HG02938 (cell line): Measurements from ENCODE around the gene KIAA1210.

Source experiments
- ATAC-seq: cut with Tn5 transposase; IDR thresholded peaks from one replicate; pipeline ENCODE4 v1.9.1; 2021; ENCODE audit warnings: mild to moderate bottlenecking, moderate library complexity; ENCODE audit not compliant: unreplicated experiment

Gene KIAA1210

GRCh38 chrX:119093991-119094735 is 33.4 kb downstream of the KIAA1210 start:
- no peak for ATAC-seq

GRCh38 chrX:119090627-119091026 is 37.0 kb downstream of the KIAA1210 start:
- no peak for ATAC-seq

DNA sequence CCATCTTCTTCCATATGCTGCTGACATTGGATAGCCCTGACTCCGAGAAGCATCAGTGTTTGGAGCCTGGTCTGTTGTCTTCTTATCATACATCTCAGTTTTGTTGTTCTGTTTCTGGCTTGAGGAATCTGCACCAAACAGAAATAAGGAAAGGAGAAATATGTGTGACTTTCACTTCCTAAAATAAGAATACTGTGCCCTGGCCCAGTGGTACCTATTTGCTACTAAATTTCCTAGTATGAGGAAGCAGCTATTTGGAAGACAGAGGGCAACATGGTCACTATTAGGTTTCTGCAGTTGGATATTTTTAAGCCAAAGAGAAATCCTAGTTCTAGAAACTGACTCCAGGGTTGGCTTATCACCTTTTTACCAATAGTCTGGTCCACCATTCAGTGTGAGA is 38.0 kb downstream of the KIAA1210 start:
- no peak for ATAC-seq

- ATAC-seq = no peak
Measured at GRCh38 chrX:119087121-119087520, 40.5 kb downstream of the KIAA1210 start.

DNA sequence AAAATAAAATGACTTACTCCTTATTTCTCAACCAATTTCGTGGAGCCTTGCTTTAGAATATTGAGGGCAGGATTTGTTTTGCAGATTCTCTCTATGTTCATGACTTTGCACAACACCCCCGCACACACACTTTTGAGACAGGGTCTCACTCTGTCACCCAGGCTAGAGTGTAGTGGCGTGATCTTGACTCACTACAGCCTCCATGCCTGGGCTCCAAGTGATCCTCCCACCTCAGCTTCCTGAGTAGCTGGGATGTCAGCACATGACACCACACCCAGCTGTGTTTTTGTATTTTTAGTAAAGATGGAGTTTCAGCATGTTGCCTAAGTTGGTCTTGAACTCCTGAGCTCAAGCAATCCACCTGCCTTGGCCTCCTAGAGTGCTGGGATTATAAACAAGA is 42.8 kb downstream of the KIAA1210 start:
- ATAC-seq = no peak

DNA sequence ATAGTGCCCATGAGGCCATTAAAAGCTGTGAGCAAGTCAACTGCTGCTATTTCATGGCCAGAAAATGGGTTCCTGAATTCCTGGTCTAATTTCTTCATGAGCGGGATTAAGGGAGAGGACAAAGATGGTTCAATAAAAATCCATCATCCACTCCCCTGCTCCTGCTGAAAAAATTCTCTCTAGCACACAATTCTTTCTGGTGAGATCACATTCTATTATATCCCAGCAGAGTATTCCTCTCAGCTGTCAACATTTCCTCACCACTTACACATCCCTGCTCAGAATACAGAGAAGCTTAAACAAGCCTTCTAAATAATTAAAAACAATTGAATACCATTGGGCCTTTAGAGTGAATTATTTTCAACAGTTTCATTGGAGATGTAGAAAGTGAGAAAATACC is 45.3 kb downstream of the KIAA1210 start:
- no peak for ATAC-seq

DNA sequence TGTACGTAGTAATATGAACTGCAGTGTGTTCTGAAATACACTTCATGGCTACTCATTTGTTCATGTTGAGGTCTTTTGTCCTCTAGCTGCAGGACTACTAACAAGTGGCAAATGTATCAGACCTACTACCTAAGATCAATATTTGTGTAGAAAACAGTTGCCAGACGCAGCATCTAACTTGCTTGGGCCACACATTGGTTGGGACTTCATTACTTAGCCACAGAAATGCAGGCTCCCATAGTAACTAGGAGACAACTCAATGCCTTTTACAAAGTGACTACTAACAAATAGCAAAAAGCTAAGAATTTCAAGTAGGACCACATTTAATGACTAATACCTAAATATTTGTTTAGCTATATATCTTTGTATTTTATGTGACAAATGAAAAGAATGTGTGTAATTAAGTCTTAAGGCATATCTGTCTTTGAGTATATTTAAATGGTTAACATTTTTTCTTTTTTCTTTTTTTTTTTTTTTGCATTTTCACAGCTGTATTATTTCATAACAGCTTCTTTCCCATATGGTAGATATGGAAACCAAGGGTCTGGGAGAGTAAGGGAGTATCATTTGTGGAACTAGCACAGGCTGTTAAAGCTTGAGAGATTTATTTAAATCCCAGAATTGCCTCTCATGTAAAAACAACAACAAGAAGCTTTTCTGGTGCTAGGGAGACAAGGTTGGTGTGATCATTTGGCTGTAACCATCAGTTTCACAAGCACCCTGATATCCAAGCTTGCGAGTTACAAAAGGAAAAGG is 52.2 kb downstream of the KIAA1210 start:
- ATAC-seq = no peak

- ATAC-seq = no peak
Measured at GRCh38 chrX:119073911-119074310, 53.7 kb downstream of the KIAA1210 start.

- ATAC-seq = no peak
Measured at GRCh38 chrX:119073200-119073905, 54.3 kb downstream of the KIAA1210 start.

GRCh38 chrX:119072744-119073143 is 54.9 kb downstream of the KIAA1210 start, which contains the start of gene CT47C1:
TSS of gene CT47C1 (plus strand) at chrX:119072993. CDS start at chrX:119073226, 233 bp downstream.
- no peak for ATAC-seq

DNA sequence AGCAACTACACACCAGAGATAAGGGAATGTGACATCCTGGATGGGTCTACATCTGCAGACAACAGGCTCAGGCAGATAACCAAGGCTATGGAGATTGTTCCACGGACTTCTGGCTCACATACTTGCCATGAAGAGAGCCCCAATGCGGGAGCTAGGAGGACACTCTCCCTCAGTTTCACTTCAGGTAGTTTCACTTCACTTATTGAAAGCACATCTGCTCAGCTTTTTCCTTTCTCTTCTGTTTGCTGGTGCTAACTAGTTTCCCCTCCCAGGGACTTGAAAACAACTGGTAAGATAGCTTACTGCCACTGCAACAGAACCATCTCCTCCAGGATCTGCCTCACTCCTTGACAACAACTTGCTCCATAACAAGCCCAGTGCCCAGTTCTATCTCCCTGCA is 56.2 kb downstream of the KIAA1210 start:
- ATAC-seq = peak; percentile 47

- no peak for ATAC-seq
Measured at GRCh38 chrX:119069762-119070161, 57.9 kb downstream of the KIAA1210 start.

DNA sequence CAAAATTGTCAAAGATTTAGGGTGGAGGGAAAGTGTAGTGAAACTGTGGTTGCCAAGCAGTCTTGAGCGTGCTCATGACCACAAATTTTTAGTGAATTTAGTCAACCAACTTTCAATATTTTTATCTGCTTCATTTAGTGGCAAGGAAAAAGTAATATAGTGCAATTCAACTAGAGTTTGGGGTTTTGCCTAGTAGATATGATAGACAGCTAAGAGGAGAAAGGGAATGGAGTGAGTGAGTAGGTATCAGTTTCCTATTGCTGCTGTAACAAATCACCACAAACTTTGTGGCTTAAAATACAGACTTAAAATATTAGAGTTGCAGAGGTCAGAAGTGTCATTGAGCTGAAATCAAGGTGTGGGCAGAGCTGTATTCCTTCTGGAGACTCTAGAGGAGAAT is 58.5 kb downstream of the KIAA1210 start:
- ATAC-seq = no peak

DNA sequence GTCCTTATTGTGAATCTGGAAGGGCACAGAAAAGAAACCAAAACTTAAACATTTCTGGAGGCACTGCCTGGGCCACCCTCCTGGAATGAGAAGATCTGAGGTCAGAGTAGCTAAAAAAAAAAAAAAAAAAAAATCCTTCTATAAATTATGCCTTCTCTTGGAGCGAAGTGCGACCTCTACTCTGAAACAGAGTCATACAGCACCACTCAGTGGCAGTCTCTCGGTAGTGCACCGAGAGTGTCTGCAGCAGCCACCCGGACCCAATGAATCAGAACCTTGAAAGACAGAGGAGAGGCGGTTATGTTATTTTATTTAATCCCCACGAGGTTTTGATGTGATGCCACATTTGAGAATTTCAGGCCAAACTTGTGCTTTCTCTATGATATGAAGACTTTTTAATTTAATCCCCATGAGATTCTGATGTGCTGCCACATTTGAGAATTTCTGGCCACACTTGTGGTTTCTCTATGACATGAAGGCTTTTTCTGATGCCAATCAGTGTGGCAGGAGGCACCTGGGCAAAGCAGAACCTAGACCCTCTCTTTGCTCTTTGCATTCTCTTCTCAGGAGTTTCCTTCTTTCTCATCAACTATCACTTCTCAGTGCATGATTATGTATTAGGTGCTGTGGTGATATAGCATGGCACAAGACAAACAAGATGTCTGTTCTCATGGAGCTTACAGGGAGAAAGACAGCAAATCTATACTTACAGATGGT is 60.4 kb downstream of the KIAA1210 start:
- ATAC-seq = no peak

DNA sequence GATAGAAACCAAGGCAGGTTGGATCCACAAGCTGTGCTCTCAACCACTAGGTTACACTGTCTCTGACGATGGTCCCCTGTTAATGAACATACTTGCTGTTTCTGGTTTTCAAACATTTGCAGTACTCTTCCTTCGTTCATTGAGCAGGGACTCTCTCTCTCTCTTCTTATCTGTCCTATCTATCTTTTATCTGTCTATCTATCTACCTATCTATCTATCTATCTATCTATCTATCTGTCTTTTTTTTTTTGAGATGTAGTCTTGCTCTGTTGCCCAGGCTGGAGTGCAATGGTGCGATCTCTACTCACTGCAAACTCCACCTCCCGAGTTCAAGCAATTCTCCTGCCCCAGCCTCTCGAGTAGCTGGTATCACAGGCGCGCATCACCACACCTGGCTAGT is 64.2 kb downstream of the KIAA1210 start:
- no peak for ATAC-seq

DNA sequence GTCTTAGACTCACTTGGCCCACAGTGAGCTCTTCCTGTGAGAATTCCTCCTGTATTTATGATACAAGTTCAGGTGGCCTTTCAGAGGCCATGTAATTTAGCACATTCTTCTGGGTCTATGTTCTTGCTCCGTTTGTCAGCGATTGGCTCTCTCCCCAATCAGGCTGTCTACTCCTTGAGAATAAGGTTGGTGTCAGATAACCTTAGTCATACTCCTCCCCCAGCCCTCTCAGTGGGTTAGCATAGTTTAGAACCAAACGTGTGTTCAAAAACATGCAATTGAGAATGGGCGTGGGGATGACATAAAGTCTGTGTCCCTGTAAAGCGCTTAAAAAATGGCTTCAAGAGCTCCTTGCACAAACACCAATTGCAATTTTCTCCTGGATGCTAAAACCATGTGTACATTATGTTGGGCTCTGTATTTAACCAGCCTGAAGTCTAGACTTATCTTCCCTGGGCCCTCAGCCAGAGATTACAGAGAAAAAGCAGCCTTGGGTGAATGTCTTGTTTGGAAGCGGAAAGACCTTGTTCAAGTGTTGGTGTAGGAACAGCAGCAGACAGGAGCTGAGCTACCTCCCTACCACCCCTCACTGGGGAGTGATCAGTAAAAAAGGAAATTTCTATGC is 64.8 kb downstream of the KIAA1210 start:
- no peak for ATAC-seq

DNA sequence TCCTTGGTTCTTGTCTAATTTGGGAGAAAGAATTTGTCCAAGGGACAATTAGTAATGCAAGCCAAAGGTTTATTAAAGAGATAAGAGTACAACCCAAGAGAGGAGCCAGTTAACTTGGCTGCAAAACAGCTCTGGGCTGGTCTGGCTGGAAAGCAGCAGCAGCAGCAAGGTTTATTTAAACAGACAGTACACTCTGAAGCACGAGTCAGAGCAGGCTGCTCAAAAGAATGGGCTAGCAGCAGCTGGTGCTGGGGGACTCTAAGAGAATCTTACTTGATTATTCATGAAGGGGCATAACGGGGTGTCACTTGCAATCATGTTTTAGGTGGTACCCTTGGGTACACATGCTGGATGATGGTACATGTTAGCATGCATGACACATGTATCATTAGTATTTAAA is 71.9 kb downstream of the KIAA1210 start:
- no peak for ATAC-seq

GRCh38 chrX:119045884-119046283 is 81.7 kb downstream of the KIAA1210 start:
- no peak for ATAC-seq

DNA sequence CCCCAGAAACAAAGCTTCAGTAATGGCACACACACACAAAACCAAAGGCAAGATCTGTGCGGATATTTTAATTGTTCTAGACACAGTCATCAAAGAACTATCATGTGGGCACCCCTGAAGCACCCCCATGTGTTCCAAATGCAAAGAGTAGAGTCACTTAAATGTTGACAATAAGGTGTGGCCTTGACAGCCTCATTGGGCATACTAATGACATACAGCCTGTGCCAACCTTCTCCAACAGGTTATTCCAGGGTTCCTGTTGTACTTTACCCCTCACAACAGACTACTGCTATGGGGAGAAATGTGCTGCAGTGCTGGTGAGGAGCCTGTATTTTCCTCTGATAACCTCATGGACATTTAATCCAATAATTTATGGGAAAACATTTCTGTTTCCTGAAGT is 84.6 kb downstream of the KIAA1210 start:
- ATAC-seq = no peak

- no peak for ATAC-seq
Measured at GRCh38 chrX:119042040-119042439, 85.6 kb downstream of the KIAA1210 start.

DNA sequence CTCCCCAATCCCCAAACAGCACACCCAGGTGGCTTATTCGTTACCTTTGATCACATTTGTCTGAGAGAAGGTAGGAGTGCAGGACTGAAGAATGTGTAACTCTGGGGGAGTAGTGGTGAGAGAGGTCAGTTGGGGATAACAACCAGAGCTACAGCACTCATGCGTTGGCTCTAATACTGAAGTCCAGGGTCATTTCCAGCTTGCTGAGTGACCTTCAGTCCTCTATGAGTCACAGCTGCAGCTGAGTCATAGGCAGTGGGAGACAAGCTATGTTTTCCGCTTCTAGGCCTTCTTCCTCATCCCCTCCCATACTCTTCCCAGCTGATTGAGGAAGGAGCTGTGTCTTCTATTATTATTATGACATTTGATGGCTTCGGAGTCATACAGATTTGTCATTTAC is 86.4 kb downstream of the KIAA1210 start:
- ATAC-seq = no peak
